Muscle layer of colon (tissue), 2 donors: ENCODE results near the gene LRRC4C.

Source experiments
- H3K27ac ChIP-seq: one replicate; pipeline ENCODE4 v1.7.0; 2013; ENCODE audit warnings: low read depth, mild to moderate bottlenecking, low read length, moderate library complexity
- H3K27me3 ChIP-seq, 2 donors: one replicate each; pipeline ENCODE4 v1.7.0; 2013; ENCODE audit warnings: low read length in 2 of 2, mild to moderate bottlenecking in 2 of 2; ENCODE audit not compliant: insufficient read depth in 2 of 2, control insufficient read depth in 1 of 2
- H3K36me3 ChIP-seq: one replicate; pipeline ENCODE4 v1.7.0; 2013; ENCODE audit warnings: mild to moderate bottlenecking, low read length; ENCODE audit not compliant: insufficient read depth
- H3K4me1 ChIP-seq: one replicate; pipeline ENCODE4 v1.7.0; 2013; ENCODE audit warnings: mild to moderate bottlenecking, low read length; ENCODE audit not compliant: insufficient read depth
- H3K4me3 ChIP-seq, 2 donors: one replicate each; pipeline ENCODE4 v1.7.0; 2013; ENCODE audit warnings: low read length in 2 of 2, low read depth in 1 of 2, mild to moderate bottlenecking in 1 of 2, moderate library complexity in 1 of 2
- H3K9ac ChIP-seq: one replicate; pipeline ENCODE4 v1.7.0; 2013; ENCODE audit warnings: low read length
- H3K9me3 ChIP-seq: one replicate; pipeline ENCODE4 v1.7.0; 2013; ENCODE audit warnings: mild to moderate bottlenecking, low read length
- donor health status: abdominal sarcoma.
- donor health status: Adenocarcinoma of cecum.

The LRRC4C gene

GRCh38 chr11:40642284-40642683 lies 817.2 kb downstream of the LRRC4C start:
- H3K36me3 ChIP-seq, result no peaks in the 10 kb centered on the region
- H3K27ac ChIP-seq, result no peak overlapping the region
- H3K9ac ChIP-seq, result no peak overlapping the region
- H3K4me3 ChIP-seq, result no peak overlapping the region
- H3K9me3 ChIP-seq, result no peaks in the 10 kb centered on the region
- H3K27me3 ChIP-seq, result no peaks in the 10 kb centered on the region
- H3K4me1 ChIP-seq, result no peaks in the 10 kb centered on the region

GRCh38 chr11:40619654-40620053 lies 839.8 kb downstream of the LRRC4C start:
- no peak overlapping the region for H3K27ac ChIP-seq
- no peaks in the 10 kb centered on the region for H3K4me1 ChIP-seq
- H3K9ac ChIP-seq, result no peak overlapping the region
- no peak overlapping the region for H3K4me3 ChIP-seq
- H3K36me3 ChIP-seq, result no peaks in the 10 kb centered on the region
- no peaks in the 10 kb centered on the region for H3K27me3 ChIP-seq
- no peaks in the 10 kb centered on the region for H3K9me3 ChIP-seq

GRCh38 chr11:40606800-40607199 lies 852.7 kb downstream of the LRRC4C start:
- H3K36me3 ChIP-seq, result no peaks in the 10 kb centered on the region
- no peak overlapping the region for H3K27ac ChIP-seq
- H3K9me3 ChIP-seq, result no peaks in the 10 kb centered on the region
- no peak overlapping the region for H3K9ac ChIP-seq
- H3K4me3 ChIP-seq, result no peak overlapping the region
- H3K4me1 ChIP-seq, result no peaks in the 10 kb centered on the region
- H3K27me3 ChIP-seq, result no peaks in the 10 kb centered on the region

GRCh38 chr11:40602866-40603552 lies 856.4 kb downstream of the LRRC4C start:
- Histone ChIP-seq H3K9ac (no peak overlapping the region), H3K9me3 (no peaks in the 10 kb centered on the region), H3K4me1 (no peaks in the 10 kb centered on the region), H3K36me3 (no peaks in the 10 kb centered on the region), H3K27ac (no peak overlapping the region), H3K4me3 (no peak overlapping the region), H3K27me3 (no peaks in the 10 kb centered on the region)

- H3K27ac ChIP-seq, result no peak overlapping the region
- H3K4me1 ChIP-seq, result no peaks in the 10 kb centered on the region
- no peaks in the 10 kb centered on the region for H3K9me3 ChIP-seq
- H3K27me3 ChIP-seq, result no peaks in the 10 kb centered on the region
- no peak overlapping the region for H3K4me3 ChIP-seq
- no peaks in the 10 kb centered on the region for H3K36me3 ChIP-seq
- no peak overlapping the region for H3K9ac ChIP-seq
Measured at GRCh38 chr11:40597546-40598113, 861.8 kb downstream of the LRRC4C start.

GRCh38 chr11:40573254-40573891 lies 886.1 kb downstream of the LRRC4C start:
- Histone ChIP-seq H3K4me1 (no peaks in the 10 kb centered on the region), H3K9ac (no peak overlapping the region), H3K4me3 (no peak overlapping the region), H3K27ac (no peak overlapping the region), H3K36me3 (no peaks in the 10 kb centered on the region), H3K9me3 (no peaks in the 10 kb centered on the region), H3K27me3 (no peaks in the 10 kb centered on the region)

- H3K4me1 ChIP-seq, result no peaks in the 10 kb centered on the region
- no peaks in the 10 kb centered on the region for H3K36me3 ChIP-seq
- no peaks in the 10 kb centered on the region for H3K27me3 ChIP-seq
- H3K4me3 ChIP-seq, result no peak overlapping the region
- H3K27ac ChIP-seq, result no peak overlapping the region
- H3K9me3 ChIP-seq, result no peaks in the 10 kb centered on the region
- H3K9ac ChIP-seq, result no peak overlapping the region
Measured at GRCh38 chr11:40569947-40570531, 889.4 kb downstream of the LRRC4C start.

GRCh38 chr11:40567392-40567791 lies 892.1 kb downstream of the LRRC4C start:
- Histone ChIP-seq H3K4me3 (no peak overlapping the region), H3K27me3 (no peaks in the 10 kb centered on the region), H3K27ac (no peak overlapping the region), H3K4me1 (no peaks in the 10 kb centered on the region), H3K9ac (no peak overlapping the region), H3K36me3 (no peaks in the 10 kb centered on the region), H3K9me3 (no peaks in the 10 kb centered on the region)

- H3K36me3 ChIP-seq, result no peaks in the 10 kb centered on the region
- no peaks in the 10 kb centered on the region for H3K27me3 ChIP-seq
- no peak overlapping the region for H3K27ac ChIP-seq
- H3K9me3 ChIP-seq, result no peaks in the 10 kb centered on the region
- no peaks in the 10 kb centered on the region for H3K4me1 ChIP-seq
- no peak overlapping the region for H3K9ac ChIP-seq
- H3K4me3 ChIP-seq, result no peak overlapping the region
Measured at GRCh38 chr11:40544162-40544561, 915.3 kb downstream of the LRRC4C start.

GRCh38 chr11:40542821-40543220 lies 916.6 kb downstream of the LRRC4C start:
- Histone ChIP-seq H3K27me3 (no peaks in the 10 kb centered on the region), H3K9me3 (no peaks in the 10 kb centered on the region), H3K36me3 (no peaks in the 10 kb centered on the region), H3K9ac (no peak overlapping the region), H3K4me3 (no peak overlapping the region), H3K27ac (no peak overlapping the region), H3K4me1 (no peaks in the 10 kb centered on the region)

GRCh38 chr11:40537734-40538133 lies 921.7 kb downstream of the LRRC4C start:
- Histone ChIP-seq H3K9ac (no peak overlapping the region), H3K4me3 (no peak overlapping the region), H3K27ac (no peak overlapping the region), H3K9me3 (no peaks in the 10 kb centered on the region), H3K27me3 (no peaks in the 10 kb centered on the region), H3K4me1 (no peaks in the 10 kb centered on the region), H3K36me3 (no peaks in the 10 kb centered on the region)
